ENCODE measurements around the gene ACTN4.

DNA sequence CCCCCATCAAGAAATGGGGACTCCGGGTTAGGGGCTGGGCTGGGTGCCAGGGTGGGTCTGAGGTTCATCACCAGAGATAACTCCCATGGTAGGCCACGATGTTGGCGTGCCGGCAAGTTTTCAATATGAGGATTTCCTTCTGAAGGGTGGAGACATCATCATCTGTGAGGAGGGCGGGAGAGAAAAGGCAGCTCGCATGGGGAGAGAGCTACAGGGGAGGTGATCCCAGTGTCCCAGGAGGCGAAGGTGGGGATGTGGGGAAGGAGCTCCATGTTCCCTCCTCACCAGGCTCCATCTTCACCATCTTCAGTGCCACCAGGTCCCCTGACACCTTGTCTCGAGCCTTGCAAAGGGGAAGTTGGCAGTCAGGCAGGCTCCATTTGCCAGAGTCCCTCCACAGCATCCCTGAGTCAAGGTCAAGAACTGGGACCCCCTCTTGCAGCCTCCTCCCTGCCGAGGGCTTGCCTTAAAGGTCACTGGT is 30.1 kb upstream of the ACTN4 start:
- TF ChIP-seq, protein P1, sequence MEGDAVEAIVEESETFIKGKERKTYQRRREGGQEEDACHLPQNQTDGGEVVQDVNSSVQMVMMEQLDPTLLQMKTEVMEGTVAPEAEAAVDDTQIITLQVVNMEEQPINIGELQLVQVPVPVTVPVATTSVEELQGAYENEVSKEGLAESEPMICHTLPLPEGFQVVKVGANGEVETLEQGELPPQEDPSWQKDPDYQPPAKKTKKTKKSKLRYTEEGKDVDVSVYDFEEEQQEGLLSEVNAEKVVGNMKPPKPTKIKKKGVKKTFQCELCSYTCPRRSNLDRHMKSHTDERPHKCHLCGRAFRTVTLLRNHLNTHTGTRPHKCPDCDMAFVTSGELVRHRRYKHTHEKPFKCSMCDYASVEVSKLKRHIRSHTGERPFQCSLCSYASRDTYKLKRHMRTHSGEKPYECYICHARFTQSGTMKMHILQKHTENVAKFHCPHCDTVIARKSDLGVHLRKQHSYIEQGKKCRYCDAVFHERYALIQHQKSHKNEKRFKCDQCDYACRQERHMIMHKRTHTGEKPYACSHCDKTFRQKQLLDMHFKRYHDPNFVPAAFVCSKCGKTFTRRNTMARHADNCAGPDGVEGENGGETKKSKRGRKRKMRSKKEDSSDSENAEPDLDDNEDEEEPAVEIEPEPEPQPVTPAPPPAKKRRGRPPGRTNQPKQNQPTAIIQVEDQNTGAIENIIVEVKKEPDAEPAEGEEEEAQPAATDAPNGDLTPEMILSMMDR (IDR thresholded peaks at IDR 0.05; ENCODE audit: borderline replicate concordance, extremely low read depth, low read length, poor library complexity, severe bottlenecking) = no peak
- TF ChIP-seq EZH2 (IDR thresholded peaks at IDR 0.05; ENCODE audit: borderline replicate concordance, low read depth, low read length, severe bottlenecking) = no peak

Data from DND-41 (cell line).